ENCODE measurements around the gene MT1G.
"Not testable (repeated sequence)": the region's sequence is repeated elsewhere in the genome, so short reads cannot be mapped to it uniquely, and the experiment has no call there.

MT1G gene

GRCh38 chr16:56684926-56685590 lies 17.2 kb upstream of the MT1G start:
- DNase-seq (ENCODE audit: low read depth): no peak

- no peak for DNase-seq (ENCODE audit: low read depth)
Observed at GRCh38 chr16:56684256-56684925, 16.5 kb upstream of the MT1G start.

GRCh38 chr16:56683424-56684172 lies 15.7 kb upstream of the MT1G start:
- no peak for DNase-seq (ENCODE audit: low read depth)

GRCh38 chr16:56682703-56683397 lies 15.0 kb upstream of the MT1G start:
- no peak for DNase-seq (ENCODE audit: low read depth)

GRCh38 chr16:56681939-56682702 lies 14.3 kb upstream of the MT1G start, which contains the start of gene MT1X:
TSS of gene MT1X (plus strand) at chr16:56682470. CDS start at chr16:56682541, 71 bp downstream.
- DNase-seq (ENCODE audit: low read depth): peak; percentile 79

- DNase-seq (ENCODE audit: low read depth): no peak
Observed at GRCh38 chr16:56679818-56680217, 12.0 kb upstream of the MT1G start.

- DNase-seq (ENCODE audit: low read depth): no peak
Observed at GRCh38 chr16:56679078-56679730, 11.3 kb upstream of the MT1G start.

GRCh38 chr16:56677474-56677873 lies 9.6 kb upstream of the MT1G start:
- DNase-seq (ENCODE audit: low read depth): no peak

- DNase-seq (ENCODE audit: low read depth): no peak
Observed at GRCh38 chr16:56675685-56676210, 7.9 kb upstream of the MT1G start.

GRCh38 chr16:56674570-56674969 lies 6.7 kb upstream of the MT1G start:
- not testable (repeated sequence) for DNase-seq (ENCODE audit: low read depth)

GRCh38 chr16:56673921-56674320 lies 6.1 kb upstream of the MT1G start:
- DNase-seq (ENCODE audit: low read depth): no peak

GRCh38 chr16:56672761-56673536 lies 5.1 kb upstream of the MT1G start:
- DNase-seq (ENCODE audit: low read depth): no peak

GRCh38 chr16:56672171-56672570 lies 4.3 kb upstream of the MT1G start:
- DNase-seq (ENCODE audit: low read depth): not testable (repeated sequence)

GRCh38 chr16:56671691-56672090 lies 3.8 kb upstream of the MT1G start:
- not testable (repeated sequence) for DNase-seq (ENCODE audit: low read depth)

- no peak for DNase-seq (ENCODE audit: low read depth)
Observed at GRCh38 chr16:56670620-56670934, 2.7 kb upstream of the MT1G start.

GRCh38 chr16:56669840-56670619 lies 2.2 kb upstream of the MT1G start:
- no peak for DNase-seq (ENCODE audit: low read depth)

- no peak for DNase-seq (ENCODE audit: low read depth)
Observed at GRCh38 chr16:56669005-56669839, 1.4 kb upstream of the MT1G start, which contains the start of gene MT1H. TSS of gene MT1H (plus strand) at chr16:56669814. CDS start at chr16:56669885, 71 bp downstream.
